AG10803 (cell line): ENCODE data around the gene COPRS.

Experiments
- DNase-seq: peaks from one replicate; pipeline ENCODE4 v3.0.0; 2010; ENCODE audit warnings: low read depth
- H3K4me3 ChIP-seq: 2 replicates; pipeline ENCODE4 v1.5.1; 2011; ENCODE audit warnings: mild to moderate bottlenecking, low read length, control low read depth
- CTCF ChIP-seq: conservative IDR thresholded peaks from 2 replicates; pipeline ENCODE4 v1.5.1; 2011; ENCODE audit warnings: mild to moderate bottlenecking, low read length, control low read depth, inconsistent platforms

COPRS gene

DNA sequence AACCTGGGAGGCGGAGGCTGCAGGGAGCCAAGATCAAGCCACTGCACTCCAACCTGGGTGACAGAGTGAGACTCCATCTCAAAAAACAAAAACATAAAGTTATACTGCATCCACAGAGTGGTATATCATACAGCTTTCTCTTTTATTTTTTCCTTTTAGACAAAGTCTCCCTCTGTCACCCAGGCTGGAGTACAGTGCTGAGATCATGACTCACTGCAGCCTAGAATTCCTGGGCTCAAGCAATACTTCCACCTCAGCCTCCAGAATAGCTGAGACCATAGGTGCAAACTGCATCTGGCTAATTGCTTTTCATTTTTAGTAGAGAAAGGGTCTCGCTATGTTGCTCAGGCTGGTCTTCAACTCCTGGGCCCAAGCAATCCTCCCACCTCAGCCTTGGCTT lies 10.0 kb upstream of the COPRS start:
- H3K4me3 ChIP-seq = no peak overlapping the region
- no peak for TF ChIP-seq CTCF
- no peak for DNase-seq

- no peak for TF ChIP-seq CTCF
- DNase-seq = no peak
- H3K4me3 ChIP-seq = peak overlapping the region; percentile 59
These were observed 504 bp upstream of the COPRS start for GRCh38 chr17:31859487-31860008.

GRCh38 chr17:31857920-31858641 lies 963 bp downstream of the COPRS start:
- DNase-seq = peak; percentile 23
- no peak for TF ChIP-seq CTCF
- peak overlapping the region; percentile 75 for H3K4me3 ChIP-seq

GRCh38 chr17:31856750-31857149 lies 2.3 kb downstream of the COPRS start:
- TF ChIP-seq CTCF = no peak
- peak overlapping the region; percentile 7; the same call in 1 of the 2 replicates for H3K4me3 ChIP-seq
- peak; percentile 29 for DNase-seq

DNA sequence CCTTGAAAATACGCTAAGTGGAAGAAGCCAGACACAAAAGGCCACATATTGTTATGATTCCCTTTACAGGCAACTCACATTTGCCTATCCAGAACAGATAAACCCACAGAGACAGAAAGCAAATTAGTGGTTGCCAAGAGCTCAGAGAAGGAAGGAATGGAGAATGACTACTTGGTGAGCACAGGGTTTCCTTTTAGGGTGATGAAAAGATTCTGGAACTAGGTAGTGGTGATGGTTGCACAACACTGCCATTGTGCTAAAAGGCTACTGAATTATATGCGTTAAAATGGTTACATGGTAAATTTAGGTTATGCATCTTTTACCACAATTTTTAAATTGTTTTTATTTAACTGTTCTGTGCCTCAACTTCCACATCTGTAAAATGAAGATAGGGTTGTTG lies 4.4 kb downstream of the COPRS start:
- no peak overlapping the region for H3K4me3 ChIP-seq
- no peak for TF ChIP-seq CTCF
- peak; percentile 32 for DNase-seq

DNA sequence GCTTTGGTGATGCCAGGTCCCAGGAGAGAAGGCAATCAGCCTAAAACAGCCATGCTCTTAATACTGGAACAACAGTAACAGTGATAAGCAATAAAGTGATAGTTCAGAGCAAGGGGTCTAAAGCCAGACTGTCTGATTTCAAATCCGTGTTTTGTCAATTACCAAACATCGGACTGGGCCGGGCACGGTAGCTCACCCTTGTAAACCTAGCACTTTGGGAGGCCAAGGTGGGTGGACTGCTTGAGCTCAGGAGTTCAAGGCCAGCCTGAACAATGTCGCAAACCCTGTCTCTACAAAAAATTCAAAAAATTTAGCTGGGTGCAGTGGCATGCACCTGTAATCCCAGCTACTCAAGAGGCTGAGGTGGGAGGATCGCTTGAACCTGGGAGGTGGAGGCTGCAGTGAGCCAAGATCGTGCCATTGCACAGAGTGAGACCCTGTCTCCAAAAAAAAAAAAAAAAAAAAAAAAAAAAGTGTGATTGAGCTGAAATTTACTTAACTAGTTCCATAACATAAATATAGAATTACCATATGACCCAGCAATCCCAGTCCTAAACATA lies 5.1 kb downstream of the COPRS start:
- no peak for TF ChIP-seq CTCF
- DNase-seq = no peak
- no peak overlapping the region for H3K4me3 ChIP-seq

DNA sequence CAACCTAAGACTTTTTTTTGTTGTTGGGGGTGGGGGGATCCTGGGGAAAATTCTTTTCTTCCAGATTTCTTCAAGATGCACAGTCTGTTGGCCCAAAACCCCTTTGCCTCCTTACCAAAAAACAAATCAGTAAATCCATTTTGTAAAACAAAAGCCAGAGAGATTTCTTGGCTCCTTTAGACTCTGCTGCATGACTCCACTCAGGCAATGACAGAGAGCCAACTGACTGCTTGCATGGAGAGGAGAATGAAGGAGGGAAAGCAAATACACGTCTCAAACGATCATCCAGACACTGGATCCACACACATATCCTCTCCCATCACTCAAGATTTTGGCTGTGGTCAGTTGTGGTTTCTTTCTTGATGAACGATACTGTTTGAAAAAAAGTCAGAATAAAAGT lies 13.8 kb downstream of the COPRS start:
- H3K4me3 ChIP-seq = no peak overlapping the region
- DNase-seq = no peak
- TF ChIP-seq CTCF = no peak
